Activated effector memory CD4-positive, alpha-beta T cell treated with Interleukin-2 at 50 U/mL for 16 hours (primary cell): ENCODE measurements around the gene EIF2S2.

Source experiments
- DNase-seq: peaks from one replicate; pipeline ENCODE4 v3.0.0-alpha.2; 2020

EIF2S2 gene

GRCh38 chr20:34115232-34115631 lies 3.2 kb upstream of the EIF2S2 start:
- no peak for DNase-seq

GRCh38 chr20:34114809-34115208 lies 2.8 kb upstream of the EIF2S2 start:
- DNase-seq, result no peak

- DNase-seq, result no peak
Measured at GRCh38 chr20:34112600-34113101, 608 bp upstream of the EIF2S2 start.

DNA sequence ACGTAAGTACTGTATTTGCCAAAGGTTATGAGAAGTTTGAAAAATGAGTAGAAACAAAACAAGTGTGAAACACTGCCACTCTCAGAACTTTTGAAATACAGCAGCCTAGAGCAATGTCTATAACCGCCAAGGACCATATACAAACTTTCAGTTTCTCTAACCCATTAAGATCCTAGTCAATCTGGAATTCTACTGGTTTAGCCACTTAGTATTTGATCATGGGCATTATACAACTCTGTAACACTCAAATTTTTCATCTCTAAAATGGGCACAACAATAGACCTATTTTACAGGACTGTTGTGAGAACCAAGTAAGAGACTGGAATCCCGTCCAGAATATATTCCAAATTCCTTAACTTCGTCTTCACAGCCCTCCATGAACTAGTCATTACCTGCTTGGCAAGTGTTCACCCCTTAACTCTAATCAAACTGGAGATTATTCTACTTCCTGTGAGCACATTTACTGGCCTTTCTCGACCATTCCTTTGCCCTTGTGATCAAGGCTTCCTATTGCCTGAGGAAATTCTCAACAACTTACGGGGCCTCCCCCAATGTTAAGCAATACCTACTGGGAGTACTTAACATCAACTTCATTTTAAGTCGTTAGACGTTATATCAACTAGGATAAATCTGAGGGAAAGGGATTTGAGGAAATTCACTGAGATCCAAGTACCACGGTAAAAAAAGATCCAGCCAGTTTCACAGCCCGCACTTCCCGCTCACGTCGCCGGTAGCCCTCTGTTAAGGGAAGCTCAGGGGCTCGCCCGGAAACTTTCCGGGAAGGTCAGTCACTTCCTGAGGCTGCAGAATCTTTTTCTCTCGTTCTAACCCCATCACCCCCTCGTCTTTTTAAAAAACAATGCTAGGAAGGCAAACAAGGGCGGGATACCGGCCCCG lies 1.1 kb downstream of the EIF2S2 start:
- no peak for DNase-seq

GRCh38 chr20:34110025-34110744 lies 1.9 kb downstream of the EIF2S2 start:
- DNase-seq, result no peak

DNA sequence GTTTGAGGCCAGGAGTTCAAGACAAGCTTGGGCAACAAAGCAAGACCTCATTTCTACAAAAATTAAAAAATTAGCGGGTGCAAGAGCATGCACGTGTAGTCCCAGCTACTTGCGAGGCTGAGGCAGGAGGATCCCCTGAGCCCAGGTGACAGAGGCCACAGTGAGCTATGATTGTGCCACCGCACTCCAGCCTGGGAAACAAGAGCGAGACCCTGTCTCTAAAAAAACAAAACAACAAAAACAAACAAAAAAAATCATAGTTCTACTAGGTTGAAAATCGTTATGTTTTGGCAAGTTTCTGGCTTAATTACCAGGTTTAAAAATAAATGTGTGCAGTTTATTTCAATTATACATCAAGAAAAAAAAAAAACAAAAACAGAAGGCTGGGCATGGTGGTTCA lies 2.6 kb downstream of the EIF2S2 start:
- no peak for DNase-seq

DNA sequence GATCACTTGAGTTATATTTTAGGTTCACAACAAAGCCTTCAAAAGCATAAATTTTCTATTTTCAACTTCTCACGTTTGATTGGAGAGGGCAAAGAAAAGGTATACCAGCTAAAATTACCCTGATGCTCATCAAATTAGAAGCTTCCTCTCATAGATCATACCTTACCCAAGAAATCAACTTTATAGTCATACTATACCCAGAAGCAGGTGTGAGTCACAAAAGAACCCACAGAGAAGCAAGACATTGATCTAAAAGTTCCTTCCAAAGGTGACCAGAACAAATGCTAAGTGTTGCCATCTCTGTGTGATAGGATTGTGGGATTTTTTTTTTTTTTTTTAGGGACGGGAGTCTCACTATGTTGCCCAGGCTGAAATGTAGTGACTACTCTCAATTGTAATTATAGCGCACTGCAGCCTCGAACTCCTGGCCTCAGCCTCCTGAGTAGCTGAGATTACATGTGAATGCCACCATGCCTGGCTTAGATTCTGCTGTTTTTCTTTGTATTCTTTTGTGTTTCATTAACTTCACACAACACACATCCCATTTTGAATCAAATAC lies 3.3 kb downstream of the EIF2S2 start:
- DNase-seq, result no peak

DNA sequence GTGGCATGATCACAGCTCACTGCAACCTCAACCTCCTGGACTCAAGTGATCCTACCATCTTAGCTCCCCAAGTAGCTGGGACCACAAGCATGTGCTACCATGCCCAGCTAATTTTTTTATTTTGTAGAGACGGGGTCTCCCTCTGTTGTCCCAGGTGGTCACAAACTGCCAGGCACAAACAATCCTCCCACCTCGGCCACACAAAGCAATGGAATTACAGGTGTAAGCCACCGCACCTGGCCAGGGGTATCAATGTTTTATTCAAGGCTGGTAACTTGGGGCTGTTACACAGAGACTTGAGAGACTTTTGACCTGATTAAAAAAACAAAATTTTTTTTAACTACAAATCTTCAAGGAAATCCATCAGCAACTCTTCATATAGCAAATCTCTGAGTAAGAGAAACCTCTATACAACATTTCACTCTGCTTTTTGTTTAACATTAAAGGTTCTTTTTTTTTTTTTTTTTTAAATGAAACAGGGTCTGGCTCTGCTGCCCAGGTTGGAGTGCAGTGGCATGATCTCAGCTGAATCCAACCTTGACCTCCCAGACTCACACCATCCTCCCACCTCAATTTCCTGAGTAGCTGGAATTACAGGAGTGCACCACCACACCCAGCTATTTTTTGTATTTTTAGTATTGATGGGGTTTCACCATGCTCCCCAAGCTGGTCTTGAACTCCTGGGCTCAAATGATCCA lies 5.9 kb downstream of the EIF2S2 start:
- DNase-seq, result no peak

- DNase-seq, result no peak
Measured at GRCh38 chr20:34104059-34104458, 8.0 kb downstream of the EIF2S2 start.

- DNase-seq, result no peak
Measured at GRCh38 chr20:34102342-34102741, 9.7 kb downstream of the EIF2S2 start.

DNA sequence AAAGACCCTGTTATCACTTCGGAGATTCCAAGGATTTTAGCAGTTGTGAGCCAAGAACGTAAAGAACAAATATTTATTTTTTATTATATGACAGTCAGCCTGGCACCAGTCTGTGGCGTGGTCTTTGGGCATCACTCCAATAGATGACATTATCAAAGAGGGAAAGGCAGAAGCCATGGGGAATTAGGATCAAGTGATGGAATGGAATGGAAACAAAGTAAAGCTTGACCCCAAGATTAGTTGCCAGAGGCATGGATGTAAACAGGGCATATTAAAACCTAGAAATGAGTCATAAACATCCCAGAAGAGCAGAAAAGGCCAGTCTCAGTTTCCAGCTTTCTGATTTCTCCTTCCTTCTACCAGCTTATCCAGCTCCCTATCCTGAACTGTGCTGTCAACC lies 11.5 kb downstream of the EIF2S2 start:
- no peak for DNase-seq

GRCh38 chr20:34099675-34100074 lies 12.4 kb downstream of the EIF2S2 start:
- DNase-seq, result no peak

- DNase-seq, result no peak
Measured at GRCh38 chr20:34098570-34098969, 13.5 kb downstream of the EIF2S2 start.

DNA sequence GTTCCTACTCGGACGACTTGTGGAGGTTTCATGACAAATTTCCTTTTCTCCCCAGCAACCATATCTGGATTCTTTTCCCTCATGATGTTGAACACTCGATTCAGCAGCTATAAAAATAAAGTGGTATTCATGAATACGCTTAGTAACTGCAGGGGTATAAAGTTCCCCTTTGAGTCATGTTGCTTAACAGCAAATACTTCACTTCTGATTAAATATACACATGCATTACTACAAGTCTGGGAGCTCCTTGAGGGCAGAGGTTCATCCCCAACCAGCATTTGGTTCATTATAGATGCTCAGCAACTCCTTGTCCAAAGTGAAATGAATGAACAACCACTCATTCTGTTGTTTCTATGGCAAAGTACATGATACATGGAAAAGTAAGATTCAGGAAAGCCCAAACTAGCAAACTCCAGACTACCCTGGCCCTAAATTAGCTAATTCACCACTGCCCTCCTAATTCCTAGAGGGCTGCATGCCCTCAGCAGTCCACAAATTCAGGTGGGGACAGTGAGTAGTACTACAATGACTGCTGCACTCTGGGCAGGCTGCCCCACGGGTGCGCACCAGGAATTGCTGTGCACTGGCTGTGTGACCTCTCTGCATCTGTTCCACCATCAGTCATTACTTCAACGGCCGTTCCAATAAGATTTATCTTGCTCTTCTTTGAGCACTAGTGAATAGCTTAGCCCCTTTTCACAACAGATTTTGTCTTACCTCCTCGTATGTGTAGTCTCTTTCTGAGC lies 15.2 kb downstream of the EIF2S2 start:
- DNase-seq, result no peak

- no peak for DNase-seq
Measured at GRCh38 chr20:34095825-34096224, 16.2 kb downstream of the EIF2S2 start.

DNA sequence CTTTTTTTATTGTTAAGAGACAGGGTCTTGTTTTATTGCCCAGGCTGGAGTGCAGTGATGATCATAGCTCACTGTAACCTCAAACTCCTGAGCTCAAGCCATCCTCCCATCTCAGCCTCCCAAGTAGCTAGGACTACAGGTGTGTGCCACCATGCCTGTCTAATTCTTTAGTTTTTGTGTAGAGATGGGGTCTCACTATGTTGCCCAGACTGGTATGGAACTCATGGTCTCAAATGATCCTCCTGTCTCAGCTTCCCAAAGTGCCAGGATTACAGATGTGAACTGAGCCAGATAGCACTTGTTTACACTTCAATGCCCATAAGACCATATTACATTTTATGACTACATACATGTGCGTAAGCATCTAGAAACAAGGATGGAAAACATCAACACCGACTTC lies 18.1 kb downstream of the EIF2S2 start:
- no peak for DNase-seq

DNA sequence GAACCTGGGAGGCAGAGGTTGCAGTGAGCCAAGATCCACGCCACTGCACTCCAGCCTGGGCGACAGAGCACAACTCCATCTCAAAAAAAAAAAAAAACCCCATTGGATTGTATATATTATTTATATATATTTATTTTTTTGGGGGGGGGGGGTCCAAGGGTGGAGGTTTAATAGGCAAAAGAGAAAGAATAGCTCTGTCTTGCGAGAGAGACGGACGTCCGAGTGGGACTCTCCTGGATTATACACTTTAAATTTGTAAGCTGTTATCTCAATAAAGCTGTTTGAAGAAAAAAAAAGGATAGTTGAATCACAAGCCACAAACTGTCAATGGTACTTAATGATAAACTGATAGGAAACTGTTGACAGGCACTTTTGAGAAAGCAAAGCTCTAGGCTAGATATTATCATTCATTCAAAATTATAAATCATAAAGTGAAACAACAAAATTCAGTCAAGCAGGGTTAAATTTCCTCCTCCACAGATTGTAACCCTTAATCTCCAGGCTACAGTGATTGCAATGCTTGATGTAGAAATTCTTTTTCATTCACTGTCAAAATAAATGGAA lies 20.3 kb downstream of the EIF2S2 start:
- DNase-seq, result no peak

GRCh38 chr20:34090645-34091044 lies 21.4 kb downstream of the EIF2S2 start:
- DNase-seq, result no peak

GRCh38 chr20:34089655-34090345 lies 22.2 kb downstream of the EIF2S2 start:
- DNase-seq, result no peak

DNA sequence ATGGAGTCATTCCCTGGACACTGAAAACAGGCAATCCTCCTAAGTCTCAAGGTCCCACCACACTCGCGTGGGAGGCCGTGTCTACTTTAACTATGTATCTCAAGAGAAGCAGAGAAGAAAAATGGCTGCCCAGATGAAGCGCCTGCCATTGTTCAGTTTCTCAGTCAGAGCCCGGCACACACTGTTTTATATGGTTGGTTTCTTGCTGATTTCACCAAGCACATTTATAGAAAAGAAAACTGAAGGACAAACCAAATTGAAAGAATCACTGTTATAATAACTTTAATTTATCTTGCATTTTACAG lies 22.9 kb downstream of the EIF2S2 start:
- no peak for DNase-seq

- DNase-seq, result no peak
Measured at GRCh38 chr20:34088305-34089174, 23.5 kb downstream of the EIF2S2 start.
